Retinal pigment epithelial cell (primary cell): ENCODE measurements around the gene RXFP4.

Experiments used
- DNase-seq: peaks from one replicate; pipeline ENCODE4 v3.0.0-alpha.2; 2010; ENCODE audit warnings: low read depth
- H3K4me3 ChIP-seq: 2 replicates; pipeline ENCODE4 v1.5.1; 2011; ENCODE audit warnings: mild to moderate bottlenecking, low read length, control low read depth, moderate library complexity
- CTCF ChIP-seq: conservative IDR thresholded peaks from 2 replicates; pipeline ENCODE4 v1.5.1; 2011; ENCODE audit warnings: low read depth, low read length, control low read depth, inconsistent platforms

Gene RXFP4

GRCh38 chr1:155931332-155932038 is 10.0 kb upstream of the RXFP4 start:
- H3K4me3 ChIP-seq = peak overlapping the region; percentile 13

GRCh38 chr1:155932081-155932480 is 9.4 kb upstream of the RXFP4 start:
- peak overlapping the region; percentile 13 for H3K4me3 ChIP-seq
- DNase-seq = no peak
- no peak for TF ChIP-seq CTCF

More at GRCh38 chr1:155931332-155932038, 10.0 kb upstream of the RXFP4 start:
- no peak for TF ChIP-seq CTCF
- no peak for DNase-seq

- TF ChIP-seq CTCF = no peak
- DNase-seq = no peak
- H3K4me3 ChIP-seq = peak overlapping the region; percentile 93
Observed at GRCh38 chr1:155932487-155932886, 9.0 kb upstream of the RXFP4 start.

- DNase-seq = no peak
- no peak for TF ChIP-seq CTCF
Observed at GRCh38 chr1:155933591-155934096, 7.8 kb upstream of the RXFP4 start.

GRCh38 chr1:155934097-155934935 is 7.1 kb upstream of the RXFP4 start, which contains the start of gene KHDC4:
Gene KHDC4 (minus strand): TSS chr1:155934413. CDS start chr1:155934373, 40 bp downstream.
- peak; percentile 11 for TF ChIP-seq CTCF
- H3K4me3 ChIP-seq = peak within 1 kb of the TSS; percentile 93
- peak; percentile 99 for DNase-seq

More at GRCh38 chr1:155933591-155934096, 7.8 kb upstream of the RXFP4 start:
- peak overlapping the region; percentile 93 for H3K4me3 ChIP-seq

GRCh38 chr1:155934936-155935590 is 6.4 kb upstream of the RXFP4 start:
- peak overlapping the region; percentile 93 for H3K4me3 ChIP-seq
- no peak for TF ChIP-seq CTCF
- DNase-seq = no peak
